Hypothalamus (tissue), 51 donors: Measurements from ENCODE around the gene STAG1.
"Not testable (repeated sequence)": the region's sequence is repeated elsewhere in the genome, so short reads cannot be mapped to it uniquely, and the experiment has no call there.

Source experiments
- DNase-seq, 51 donors: peaks; one replicate each; lab custom pipeline; 2025; lab: John Stamatoyannopoulos, UW

The STAG1 gene

GRCh38 chr3:136709775-136710174 lies 42.4 kb downstream of the STAG1 start:
- DNase-seq, result not testable (repeated sequence)

- DNase-seq, result no peak
Observed at GRCh38 chr3:136708333-136708985, 43.7 kb downstream of the STAG1 start.

GRCh38 chr3:136703429-136703828 lies 48.7 kb downstream of the STAG1 start:
- no peak for DNase-seq

- DNase-seq, result no peak
Observed at GRCh38 chr3:136699271-136699828, 52.8 kb downstream of the STAG1 start.

GRCh38 chr3:136698361-136698760 lies 53.8 kb downstream of the STAG1 start:
- no peak for DNase-seq

DNA sequence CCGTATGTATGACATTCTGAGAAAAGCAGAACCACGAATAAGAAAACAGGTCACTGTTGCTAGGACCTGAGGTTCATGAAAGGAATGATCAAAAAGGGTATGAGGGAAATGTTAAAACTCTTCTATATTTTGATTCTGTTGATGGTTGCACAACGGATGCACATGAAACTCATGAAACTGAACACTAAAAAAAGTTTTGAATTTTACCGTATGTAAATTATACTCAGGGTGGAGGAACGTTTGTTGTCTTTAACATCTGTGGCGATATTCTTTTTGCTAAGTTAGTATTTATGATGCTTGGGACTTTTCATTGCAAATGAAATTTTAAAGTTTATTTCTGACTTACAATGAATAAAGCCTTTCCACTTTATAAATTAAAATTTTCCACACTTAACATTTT lies 55.4 kb downstream of the STAG1 start:
- no peak for DNase-seq

DNA sequence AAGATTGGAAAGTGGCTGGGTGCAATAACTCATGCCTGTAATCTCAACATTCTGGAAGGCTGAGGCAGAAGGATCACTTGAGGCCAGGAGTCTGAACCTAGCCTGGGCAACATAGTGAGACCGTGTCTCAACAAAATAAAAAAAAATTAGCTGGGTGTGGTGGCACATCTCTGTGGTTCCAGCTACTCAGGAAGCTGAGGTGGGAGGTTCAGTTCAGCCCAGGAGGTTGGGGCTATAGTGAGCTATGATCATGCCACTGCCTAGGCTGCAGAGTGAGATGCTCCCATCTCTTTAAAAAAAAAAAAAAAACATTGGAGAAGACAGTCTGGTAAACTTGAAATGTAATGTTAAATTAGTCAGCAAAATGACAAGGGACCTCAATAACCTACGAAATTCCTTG lies 57.9 kb downstream of the STAG1 start:
- DNase-seq, result no peak

DNA sequence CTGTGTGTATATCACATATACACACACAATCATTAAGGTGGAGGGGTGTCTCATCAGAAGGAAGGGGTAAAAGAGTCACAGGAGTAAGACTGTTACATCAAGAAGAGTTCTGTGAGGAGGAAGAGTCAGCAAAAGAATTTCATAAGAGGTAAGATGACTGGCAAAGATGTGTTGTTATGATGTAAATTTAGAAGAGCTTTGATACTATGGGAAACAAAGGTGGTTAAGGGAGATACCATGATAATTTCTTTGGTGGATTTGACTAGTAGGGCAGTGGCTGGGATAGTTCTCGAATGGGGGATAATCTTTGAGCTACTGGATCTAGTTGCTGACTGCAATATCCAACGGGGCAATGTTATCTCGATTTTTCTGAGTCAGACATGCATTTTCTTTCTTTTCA lies 61.6 kb downstream of the STAG1 start:
- no peak for DNase-seq

- DNase-seq, result no peak
Observed at GRCh38 chr3:136685882-136686281, 66.3 kb downstream of the STAG1 start.

GRCh38 chr3:136682740-136683312 lies 69.4 kb downstream of the STAG1 start:
- no peak for DNase-seq

DNA sequence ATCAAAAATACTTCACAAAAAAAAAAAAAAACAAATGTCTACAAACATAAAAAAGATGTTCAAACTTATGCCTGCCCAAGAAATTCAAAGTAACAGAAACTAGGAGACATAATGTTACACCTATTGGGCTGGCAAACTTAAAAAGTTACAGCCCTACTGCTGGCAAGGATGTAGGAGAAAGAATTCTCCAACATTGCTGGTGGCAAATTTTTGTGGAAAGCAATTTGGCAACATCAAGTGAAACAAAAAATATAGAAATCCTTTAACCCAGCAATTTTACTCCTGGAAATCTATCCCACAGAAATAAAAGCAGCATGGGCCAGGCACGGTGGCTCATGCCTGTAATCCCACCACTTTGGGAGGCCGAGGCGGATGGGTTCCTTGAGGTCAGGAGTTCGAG lies 73.2 kb downstream of the STAG1 start:
- DNase-seq, result no peak

DNA sequence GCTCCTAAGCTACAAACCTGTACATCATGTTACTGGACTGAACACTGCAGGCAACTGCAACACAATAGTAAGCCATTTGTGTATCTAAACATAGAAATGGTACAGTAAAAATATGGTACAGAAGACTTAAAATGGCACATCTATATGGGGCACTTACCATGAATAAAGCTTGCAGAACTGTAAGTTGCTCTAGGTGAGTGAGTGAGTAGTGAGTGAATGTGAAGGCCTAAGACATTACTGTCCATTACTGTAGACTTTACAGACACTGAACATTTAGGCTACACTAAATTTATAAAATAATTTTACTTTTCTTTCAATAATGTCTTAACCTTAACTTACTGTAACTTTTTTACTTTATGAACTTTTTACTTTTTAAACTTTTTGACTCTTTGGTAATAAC lies 76.2 kb downstream of the STAG1 start:
- no peak for DNase-seq

- DNase-seq, result no peak
Observed at GRCh38 chr3:136675150-136675858, 76.9 kb downstream of the STAG1 start.

GRCh38 chr3:136672457-136672856 lies 79.7 kb downstream of the STAG1 start:
- no peak for DNase-seq

DNA sequence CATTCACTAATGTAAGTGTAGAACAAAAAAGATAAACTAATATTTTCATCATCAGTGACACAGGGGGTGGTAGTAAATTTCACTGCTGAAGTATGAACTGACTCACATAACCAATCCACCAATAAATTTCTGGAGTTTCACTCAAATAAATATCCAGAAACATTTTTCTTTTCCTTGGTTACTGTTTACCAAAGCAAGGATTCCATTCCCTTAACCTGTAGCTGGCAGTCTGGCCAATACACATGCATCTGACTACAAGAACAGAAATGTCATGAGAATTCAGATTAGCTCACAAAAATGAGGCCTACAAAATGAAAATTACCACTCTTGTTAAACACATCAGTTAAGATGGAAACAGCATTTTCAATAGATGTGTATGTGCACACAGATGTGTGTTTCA lies 80.3 kb downstream of the STAG1 start:
- DNase-seq, result no peak

DNA sequence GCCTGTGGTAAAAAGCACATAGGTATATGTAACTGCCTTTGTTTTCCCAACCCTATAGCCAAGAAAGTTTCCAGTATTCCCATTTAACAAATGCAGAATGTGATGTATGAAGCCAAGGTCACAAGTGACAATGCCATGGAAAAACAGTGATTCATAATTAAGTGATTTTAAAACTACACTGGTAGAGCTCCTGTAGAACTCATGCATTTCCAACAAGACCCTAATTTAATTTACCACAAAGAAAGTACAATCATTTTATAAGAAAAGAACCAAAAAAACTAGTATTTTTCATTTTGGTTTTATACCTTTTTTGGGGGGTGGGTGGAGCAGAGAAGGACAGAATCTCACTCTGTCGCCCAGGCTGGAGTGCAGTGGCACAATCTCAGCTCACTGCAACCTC lies 82.0 kb downstream of the STAG1 start:
- DNase-seq, result no peak

DNA sequence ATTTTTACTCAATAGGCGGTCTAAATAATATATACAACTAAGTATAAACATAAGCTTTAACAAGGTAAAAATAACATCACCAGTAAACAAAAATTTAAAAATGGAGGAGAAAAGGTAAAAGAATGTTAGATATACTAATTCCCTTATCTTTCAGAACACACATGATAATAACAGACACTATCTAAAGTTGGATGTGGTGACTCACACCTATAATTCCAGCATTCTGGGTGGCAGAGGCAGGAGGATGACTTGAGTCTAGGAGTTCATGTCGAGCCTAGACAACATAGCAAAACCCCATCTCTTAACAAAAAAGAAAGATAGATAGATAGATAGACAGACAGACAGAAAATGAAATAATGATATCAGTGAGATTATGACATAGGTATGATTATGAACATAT lies 85.1 kb downstream of the STAG1 start:
- no peak for DNase-seq

DNA sequence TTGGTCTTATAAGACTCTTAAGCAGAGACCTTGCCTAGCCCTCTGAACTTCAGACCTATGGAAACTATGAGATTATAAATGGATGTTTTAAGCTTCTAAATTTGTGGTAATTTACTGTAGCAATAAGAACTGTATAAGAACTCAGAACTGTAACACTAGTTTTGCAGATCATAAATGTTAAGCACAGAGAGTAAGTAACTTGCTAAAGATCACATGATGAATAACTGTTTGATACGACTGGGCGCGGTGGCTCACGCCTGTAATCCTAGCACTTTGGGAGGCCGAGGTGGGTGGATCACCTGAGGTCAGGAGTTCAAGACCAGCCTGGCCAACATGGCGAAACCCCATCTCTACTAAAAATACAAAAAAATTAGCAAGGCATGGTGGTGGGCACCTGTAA lies 85.9 kb downstream of the STAG1 start:
- DNase-seq, result not testable (repeated sequence)

GRCh38 chr3:136664771-136665170 lies 87.4 kb downstream of the STAG1 start:
- no peak for DNase-seq

GRCh38 chr3:136661282-136661681 lies 90.9 kb downstream of the STAG1 start:
- DNase-seq, result no peak

- DNase-seq, result peak in 37 of 51 donors; percentile 4 to 80 (median 33)
Observed at GRCh38 chr3:136658946-136659682, 93.1 kb downstream of the STAG1 start.
